Measurements from ENCODE around the gene OMG.
"Not testable (repeated sequence)": the region's sequence is repeated elsewhere in the genome, so short reads cannot be mapped to it uniquely, and the experiment has no call there.

Gene OMG

DNA sequence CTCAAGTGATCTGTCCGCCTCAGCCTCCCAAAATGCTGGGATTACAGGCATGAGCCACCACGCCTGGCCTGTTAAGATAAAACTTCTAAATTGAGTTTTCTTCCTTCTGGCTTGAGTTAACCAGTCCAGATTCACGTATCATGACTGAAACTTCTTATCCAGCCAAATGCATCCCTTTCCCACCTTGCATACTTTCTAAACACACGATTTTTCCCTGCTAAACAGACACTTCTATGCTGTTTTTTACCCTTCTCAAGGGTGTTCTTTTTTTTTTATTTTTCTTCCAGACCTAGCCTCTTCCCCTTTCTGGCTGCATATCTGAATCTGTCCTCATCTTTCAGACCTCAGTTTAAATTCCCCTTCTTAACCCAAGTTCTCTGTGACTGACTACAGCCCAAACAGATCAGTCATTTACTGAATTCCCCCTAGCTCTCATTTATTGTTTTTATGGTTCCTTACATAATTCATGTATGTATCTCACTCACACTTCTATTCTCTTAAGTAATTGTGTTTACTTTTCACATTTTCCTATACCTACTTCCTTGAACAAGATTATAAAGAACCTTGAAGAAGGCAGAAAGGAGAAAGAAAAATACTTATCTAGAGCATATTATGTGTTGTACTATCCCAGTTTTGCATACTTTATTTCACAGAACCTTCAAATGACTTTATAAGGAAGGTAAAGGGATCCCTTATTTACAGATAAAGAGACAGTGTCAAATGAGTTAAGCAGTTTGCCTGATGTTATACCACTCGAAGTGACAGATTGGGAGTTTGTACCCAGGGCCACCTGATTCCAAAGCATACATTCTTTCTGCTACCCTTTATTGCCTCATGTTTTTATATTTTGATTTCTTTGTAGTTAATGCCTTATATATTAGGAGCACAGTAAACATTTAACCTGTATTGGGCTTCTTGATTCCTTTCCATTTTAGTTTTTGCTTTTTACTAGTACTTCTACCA is 11.6 kb upstream of the OMG start:
- DNase-seq, result peak; percentile 55

DNA sequence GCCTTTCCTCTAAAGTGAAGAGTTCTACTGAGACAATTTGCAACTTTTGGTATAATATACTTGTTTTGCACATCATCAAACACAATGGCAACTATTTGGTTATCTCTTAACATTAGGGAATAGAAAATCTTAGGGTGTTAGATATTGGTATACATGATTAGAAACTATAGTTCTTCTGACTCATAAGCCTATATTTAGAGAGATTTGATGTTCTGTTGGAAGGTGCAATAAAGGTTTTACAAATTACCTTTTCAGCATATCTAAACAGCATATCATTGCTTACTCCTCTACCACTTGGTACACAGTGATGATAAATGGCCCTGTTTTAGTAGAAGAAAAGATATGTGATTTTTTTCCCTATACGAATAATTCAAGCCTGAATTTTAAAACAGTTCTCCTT is 10.6 kb upstream of the OMG start:
- no peak for DNase-seq

DNA sequence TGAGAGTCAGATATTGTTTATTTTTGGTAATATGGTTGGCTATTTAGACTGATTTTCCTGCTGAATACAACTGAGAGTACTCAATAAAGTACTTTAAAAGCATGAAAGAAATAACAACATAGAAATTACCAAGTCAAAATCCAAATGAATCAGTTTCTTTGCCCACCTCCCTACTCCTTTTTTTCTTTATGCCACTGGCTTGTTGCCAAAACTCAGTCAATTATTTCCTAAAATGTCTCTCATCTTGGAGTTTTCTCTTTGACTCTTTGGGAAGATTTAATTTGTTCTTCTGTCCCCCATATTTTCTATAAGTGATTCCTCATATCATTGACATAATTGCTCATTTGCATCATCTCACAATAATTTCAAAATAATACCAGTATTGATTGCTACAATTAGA is 2.6 kb upstream of the OMG start:
- DNase-seq, result no peak

DNA sequence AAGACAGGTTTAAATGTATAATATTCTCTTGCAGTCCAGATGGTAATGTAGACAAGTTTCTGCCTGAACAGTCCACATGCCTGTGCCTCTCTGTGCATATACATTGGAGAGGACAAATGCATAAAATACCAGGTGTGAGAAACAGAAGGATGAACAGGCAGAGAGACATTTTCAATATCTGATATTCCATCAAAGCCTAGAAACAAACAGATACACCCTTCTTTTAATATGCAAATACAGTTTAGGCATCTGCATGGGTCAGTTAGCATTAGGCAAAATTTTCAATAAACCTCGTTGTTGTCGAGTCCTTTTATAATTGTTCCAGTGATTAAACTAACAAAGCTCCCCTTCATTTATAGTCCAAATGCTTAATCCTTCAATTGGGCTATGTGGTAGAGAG is 897 bp downstream of the OMG start:
- no peak for DNase-seq

DNA sequence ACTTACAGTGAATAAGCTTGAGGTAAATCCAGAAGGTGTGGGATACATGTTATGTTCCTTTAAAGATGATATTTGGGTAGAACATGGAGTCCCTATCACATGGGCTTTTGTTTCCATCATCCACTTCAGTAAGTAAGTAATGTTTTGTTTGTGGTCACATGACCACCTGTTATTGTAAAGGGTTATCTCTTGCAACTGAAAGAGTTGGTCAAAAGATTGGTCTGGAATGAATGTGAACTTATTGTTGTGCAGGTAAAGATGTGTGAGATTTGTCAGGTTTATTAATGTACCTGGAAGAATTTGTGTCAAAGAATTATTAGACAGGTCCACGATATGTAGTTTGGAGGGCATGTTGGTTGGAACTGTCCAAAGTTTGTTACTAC is 1.6 kb downstream of the OMG start:
- no peak for DNase-seq

DNA sequence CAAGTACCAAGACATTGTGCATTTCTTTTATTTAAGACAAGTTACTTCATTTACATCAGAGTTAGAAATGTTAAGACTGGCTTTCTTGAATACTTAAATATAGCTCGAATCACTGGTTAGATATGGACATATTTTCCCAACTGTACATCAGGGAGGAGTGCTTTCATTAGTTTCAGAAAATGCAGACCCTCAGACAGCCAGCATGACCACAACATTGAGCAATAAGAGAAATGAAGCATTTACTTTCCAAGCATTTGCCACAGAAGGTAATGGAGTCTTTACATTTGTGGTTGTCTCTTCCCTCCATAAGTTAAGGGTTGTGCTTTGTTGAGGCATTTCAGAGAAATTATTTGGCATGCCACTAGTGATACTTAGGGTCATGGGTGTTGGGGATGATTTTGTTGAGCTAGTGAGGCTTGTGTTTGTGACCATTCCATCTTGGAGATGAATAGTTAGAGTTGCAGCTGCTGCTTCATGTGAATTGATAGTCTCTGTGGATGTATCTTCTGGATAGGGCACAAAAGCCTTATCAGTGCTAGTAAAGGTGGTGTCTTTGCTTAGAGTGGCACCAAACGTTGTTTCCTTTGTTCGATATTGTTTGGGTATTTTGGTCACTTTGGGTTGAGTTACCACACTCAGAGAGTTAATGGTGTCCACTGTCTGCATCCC is 2.1 kb downstream of the OMG start:
- no peak for DNase-seq

DNA sequence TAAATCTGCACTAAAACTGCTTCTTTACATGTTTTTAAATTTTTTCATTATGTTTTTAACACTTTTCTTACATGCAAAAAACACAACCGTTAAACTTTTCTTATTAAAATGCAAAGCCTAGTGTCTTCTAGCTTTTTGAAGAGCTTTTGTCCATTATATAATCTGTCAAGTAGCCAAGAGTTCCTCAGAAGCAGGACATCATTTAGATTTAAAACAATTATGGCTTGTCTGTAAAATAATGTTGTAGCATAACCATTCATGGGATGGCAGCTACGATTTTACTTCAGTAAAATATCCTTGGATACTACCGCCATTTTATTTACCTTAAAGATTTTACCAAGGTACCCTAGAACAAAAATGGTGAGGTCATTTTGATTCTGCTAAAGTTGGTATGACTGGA is 2.8 kb downstream of the OMG start:
- DNase-seq, result no peak

DNA sequence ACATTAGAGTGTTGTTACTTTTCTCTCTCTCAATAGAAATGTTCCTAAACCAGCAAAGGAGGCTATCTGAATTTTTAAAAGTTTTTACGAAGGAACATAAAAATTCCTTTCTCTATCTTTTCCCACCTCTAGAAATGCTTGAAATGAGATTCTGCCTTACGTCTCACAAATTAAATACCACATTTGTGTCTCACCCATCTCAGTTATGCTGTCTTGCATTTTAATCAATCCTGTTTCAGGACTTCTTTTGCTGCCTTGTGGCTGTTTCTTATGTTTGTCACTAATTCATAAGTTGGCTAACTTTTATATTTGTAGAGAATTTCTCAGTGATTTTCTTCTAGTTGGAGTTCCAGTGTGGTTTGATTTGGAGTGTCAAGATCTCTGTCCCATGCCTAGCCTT is 3.5 kb downstream of the OMG start:
- no peak for DNase-seq

DNA sequence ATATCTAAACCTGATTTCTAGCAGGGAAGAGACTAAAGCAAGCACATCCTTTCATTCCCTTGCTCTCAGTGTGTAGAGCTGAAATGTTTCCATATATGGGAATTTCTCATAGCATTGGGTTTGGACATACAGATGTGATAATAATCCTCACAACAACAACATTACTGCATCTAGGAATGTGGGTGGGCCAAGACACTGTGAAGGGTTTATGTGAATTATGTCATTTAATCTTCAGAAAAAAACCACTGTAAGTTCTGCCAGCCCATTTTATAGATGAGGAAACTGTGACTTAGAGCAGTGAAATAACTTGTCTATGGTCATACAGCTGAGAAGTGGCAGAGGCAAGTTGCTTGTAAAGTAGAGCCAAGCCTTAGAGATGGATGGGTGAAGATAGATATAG is 5.2 kb downstream of the OMG start:
- DNase-seq, result no peak

DNA sequence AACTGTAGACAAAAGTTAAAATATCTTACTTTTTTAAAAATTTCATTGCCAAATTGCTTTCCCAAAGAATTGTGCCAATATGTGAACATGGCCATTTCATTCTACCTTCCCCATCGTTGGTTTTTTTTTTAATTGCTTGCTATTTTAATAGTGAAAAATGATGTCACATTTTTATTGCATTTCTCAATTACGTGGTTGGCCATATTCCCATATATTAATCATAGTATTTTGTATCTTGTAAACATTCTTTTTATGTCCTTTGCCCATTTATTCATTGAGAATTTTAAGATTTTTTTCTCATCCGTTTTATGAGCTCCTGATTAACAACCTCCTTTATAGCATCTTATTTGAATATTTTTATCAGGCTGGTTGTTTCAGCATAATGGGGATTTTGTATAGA is 7.2 kb downstream of the OMG start:
- no peak for DNase-seq

DNA sequence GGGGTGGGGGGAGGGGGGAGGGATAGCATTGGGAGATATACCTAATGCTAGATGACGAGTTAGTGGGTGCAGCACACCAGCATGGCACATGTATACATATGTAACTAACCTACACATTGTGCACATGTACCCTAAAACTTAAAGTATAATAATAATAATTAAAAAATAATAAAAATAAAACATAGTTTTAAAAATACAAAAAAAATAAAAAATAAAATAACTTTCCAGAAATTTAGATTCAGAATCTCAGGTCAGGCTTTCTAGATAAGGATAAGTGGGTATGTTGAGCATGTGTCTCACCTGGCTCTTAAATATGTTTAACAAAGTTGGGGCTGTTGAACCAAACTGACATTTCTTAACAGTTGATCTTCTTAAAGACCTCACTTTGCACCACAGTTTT is 9.1 kb downstream of the OMG start:
- DNase-seq, result not testable (repeated sequence)

DNA sequence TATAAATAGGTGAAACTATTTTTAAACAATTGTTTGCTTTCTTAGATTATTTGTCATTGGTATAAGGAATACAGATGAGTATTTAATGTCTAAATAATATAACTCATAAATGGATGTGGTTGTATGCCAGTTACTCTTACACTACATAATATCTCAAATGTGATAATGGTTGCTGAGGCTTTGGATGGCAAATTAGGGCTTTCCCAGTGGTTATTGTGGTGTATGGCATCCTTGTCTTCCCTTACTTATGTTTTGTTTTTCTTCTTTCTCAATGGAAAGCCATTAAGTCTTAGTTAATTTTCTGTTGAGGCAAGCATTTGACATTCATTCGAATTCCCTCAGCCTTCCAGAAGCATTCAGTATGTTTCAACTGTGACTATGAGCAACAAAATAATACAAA is 10.5 kb downstream of the OMG start:
- no peak for DNase-seq

DNA sequence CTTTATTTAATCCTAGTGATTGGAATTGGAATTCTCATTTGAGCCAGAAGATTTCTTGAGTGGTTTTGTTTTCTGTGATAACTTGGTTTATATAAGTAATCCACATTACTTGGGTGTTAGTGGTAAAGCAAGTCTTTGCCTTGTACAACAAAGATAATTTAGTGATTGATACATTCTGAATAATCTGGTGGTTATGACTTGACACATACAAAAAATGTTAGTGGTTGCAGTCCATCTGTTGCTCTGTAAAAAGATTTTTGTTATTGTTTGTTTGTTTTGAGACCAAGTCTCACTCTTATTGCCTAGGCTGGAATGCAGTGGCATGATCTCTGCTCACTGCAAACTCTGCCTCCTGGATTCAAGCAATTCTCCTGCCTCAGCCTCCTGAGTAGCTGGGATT is 13.2 kb downstream of the OMG start:
- DNase-seq, result no peak

DNA sequence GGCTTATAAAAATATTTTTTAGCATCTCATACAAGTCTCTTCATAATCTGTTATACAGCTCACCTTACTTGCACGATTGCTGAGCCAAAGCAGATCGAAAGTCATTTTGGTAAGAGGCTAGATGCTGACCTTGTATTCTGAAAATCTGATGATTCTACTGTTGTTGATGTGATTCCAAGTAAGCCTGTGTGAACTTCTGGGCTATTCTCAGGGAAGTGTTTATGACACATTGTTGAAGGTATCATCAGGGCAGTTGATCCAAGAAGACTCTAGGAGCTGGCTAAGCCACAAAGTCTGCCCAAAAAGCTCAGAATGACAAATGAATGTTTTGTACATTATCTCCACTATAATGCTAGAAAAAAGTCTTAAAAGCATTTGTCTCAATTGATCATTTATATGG is 16.0 kb downstream of the OMG start:
- DNase-seq, result no peak

DNA sequence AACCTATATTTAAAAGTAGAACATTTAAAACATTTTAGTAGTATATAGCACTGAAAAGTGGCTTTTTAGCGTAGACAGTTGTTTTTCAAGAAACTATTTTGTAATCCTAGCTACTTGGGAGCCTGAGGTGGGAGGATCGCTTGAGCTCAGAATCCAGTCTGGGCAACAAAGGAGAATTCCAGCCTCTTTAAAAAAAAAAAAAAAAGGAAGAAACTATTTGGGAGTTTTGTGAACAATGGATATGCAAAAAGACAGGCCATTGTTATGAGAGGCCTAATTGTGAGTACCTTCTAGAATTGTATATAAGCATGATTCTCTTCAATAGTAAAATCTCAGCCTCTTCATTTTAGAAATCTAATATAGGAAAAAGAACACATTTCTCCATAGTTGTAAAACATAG is 17.6 kb downstream of the OMG start:
- no peak for DNase-seq

DNA sequence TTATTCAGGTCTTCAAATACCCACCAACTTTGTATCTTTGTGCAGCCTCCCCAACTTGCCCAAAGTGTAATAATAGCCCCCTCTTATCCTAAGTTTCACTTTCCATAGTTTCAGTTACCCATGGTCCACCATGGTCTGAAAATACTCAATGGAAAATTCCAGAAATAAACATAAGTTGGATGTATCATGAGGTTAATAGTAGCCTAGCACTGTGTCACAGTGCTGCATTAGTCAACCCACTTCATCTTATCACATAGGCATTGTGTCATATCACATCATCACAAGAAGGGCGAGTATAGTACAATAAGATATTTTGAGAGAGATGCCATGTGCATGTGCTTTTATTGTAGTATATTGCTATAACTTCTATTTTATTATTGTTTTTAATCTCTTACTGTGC is 21.9 kb downstream of the OMG start:
- DNase-seq, result no peak

DNA sequence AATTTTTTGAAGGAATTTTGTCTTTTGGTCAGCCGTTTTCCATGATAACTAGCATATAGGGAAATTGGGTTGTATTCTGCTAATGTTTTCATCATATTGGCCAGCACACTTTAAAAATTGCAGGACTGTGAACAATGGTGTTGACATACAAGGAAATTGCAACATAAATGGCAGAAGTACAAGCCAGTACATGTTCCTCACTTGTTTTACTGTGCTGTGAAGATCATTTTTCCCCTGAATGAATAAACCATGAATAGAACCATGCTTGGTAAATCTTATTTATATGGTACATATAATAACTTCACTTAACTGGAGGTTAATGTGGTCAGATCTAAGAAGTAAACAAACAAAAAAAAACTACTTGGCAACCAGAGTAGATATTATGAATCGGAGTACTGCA is 22.8 kb downstream of the OMG start:
- no peak for DNase-seq

DNA sequence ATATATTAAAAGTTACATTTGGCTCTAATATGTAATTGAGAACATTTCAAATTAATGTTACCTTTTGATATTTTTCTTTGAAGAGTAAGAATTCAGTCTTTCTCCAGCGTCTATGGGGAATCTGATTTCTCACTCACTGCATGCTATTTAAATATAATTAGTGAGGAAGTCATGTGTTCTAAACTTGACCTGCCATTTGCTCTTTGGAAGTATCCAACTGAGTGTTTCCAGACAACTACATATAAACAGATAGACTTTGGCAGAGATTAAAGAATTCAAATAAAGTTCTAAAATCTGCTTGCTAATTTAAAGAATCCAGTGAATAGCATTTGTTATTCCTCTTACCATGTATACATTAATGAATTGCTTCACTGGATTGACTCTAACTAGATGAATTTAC is 23.5 kb downstream of the OMG start:
- no peak for DNase-seq

DNA sequence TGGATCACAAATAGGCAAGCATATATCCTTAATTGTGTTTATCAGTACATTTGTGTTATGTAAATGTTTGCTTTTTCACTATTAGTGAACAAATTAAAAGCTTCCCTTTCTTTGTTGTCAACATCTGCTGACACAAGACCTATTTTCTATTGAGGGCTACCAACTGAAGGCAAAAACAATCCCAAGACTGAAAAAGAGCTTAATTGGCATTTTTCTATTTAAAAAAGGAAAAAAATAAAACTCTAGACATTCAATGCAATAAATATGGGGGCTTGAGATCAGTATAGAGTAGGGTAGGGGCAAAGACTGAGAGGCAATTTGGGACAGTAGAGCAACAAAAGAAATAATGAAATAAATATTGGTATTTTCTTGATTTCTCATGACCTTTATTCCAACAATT is 24.2 kb downstream of the OMG start:
- no peak for DNase-seq

DNA sequence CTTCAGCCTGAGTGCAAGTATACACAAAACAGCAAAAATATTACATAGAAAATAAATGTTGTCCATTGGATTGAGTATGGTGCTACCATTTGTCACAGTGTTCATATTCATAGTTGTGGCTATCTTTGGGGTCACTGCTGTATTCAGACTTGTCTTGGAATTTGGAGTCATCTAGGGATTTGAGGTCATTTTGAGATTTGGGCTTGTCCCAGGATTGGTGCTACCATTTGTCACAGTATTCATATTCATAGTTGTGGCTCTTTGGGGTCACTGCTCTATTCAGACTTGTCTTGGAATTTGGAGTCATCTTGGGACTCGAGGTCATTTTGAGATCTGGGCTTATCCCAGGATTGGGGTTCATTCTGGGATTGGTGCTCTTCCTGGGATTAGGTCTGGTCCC is 24.8 kb downstream of the OMG start:
- DNase-seq, result no peak

DNA sequence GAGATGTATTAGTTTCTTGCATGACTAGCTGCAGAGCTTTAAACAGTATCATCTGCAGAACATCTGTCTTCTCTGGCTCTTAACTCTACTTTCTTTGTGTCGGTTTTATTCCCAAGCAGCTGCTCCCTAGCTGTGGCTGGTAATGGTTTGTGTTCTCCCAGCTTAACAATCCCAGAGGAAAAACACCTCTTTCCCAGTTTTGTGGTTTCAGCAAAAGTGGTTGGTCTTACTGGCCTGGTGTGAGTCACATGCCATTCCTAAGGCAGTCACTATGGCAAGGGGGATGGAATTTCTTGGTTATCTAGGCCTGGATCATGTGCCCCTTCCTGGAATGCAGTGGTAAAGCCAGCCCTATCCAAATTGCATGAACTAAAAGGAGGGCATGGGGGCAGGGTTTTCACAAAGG is 27.5 kb downstream of the OMG start:
- DNase-seq, result no peak

DNA sequence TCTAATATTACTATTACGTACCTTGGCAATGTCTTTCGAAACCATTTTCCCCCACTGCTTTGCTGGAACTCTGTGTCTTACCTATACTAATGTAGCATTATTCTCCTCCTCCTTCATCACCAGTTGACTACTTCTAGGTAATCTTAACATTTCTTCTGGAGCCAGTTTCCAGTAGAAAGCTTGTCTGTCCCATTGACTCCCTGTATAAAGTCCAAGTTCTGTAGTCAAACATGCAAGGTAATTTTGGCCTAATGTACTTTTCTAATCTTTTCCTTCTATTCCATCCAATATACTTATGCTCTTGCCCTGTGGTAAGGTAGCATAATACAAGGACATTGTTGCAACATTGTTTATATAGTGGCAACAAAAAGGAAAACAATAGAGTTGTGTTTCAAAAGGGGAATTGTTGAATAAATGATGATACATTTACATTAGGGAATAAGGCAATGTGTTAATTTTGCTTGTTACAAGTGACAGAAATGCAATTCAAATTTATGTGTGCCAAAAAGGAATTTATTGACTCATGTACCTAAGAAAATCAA is 27.9 kb downstream of the OMG start:
- no peak for DNase-seq

DNA sequence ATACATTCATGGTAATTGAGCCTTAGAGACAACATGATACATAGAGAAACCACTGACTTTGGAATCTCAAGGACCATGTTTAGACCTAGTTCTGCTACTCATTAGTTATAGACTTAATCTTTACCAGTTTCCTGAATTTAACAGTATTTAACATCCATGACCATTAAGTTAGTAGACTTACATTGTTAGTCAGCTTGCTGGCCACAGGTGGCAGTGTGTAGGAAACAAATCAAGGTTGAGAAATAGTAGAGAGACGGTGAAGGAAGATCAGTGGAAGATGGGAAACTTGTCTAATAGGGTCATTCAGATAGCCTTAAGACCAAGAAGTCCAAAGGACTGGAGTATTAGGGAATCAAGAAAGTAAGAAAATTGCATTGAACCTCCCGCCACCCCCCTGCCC is 31.0 kb downstream of the OMG start:
- DNase-seq, result no peak

DNA sequence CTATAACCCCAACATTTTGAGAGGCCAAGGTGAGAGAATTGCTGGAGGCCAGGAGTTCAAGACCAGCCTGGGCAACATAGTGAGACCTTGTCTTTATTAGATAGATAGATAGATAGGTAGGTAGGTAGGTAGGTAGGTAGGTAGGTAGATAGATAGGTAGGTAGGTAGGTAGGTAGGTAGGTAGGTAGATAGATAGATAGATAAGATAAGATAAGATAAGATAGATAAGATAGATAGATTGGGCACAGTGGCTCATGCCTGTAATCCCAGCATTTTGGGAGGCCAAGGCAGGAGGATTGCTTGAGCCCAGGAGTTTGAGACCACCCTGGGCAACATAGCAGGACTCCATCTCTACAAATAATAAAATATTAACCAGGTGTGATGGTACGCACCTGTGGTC is 34.1 kb downstream of the OMG start:
- not testable (repeated sequence) for DNase-seq

Measured in GDM1 (cell line).